ENCODE measurements around the gene DDX28.

- TF ChIP-seq EZH2 (IDR thresholded peaks at IDR 0.05; ENCODE audit: insufficient read depth, low read length) (no peak), CTCF (IDR thresholded peaks at IDR 0.05; ENCODE audit: insufficient read depth, low read depth, low read length) (no peak)
Measured at GRCh38 chr16:68022278-68022727, 729 bp downstream of the DDX28 start.
